Stimulated activated naive CD8-positive, alpha-beta T cell treated with anti-CD3 and anti-CD28 coated beads, Interleukin-15, Interleukin-2, amounts not matched to agents 100 U/mL and 50 U/mL, for 24 hours (primary cell): ENCODE measurements around the gene COL8A1.

ENCODE experiments used
- ATAC-seq: fragments of 150-1000 bp; cut with Tn5 transposase; one replicate; pipeline ENCODE4 v1.10.0; 2021
- DNase-seq: peaks from one replicate; pipeline ENCODE4 v3.0.0; 2021

The COL8A1 gene

GRCh38 chr3:99843590-99844258 lies 205.3 kb downstream of the COL8A1 start:
- no peak for ATAC-seq
- no peak for DNase-seq

- ATAC-seq = no peak
- DNase-seq = no peak
Observed at GRCh38 chr3:99845331-99845730, 206.9 kb downstream of the COL8A1 start.

GRCh38 chr3:99845999-99846398 lies 207.6 kb downstream of the COL8A1 start:
- ATAC-seq = no peak
- no peak for DNase-seq

- DNase-seq = no peak
- ATAC-seq = no peak
Observed at GRCh38 chr3:99846477-99847160, 208.2 kb downstream of the COL8A1 start.

- DNase-seq (no peak), ATAC-seq (no peak)
Observed at GRCh38 chr3:99848433-99848832, 210.0 kb downstream of the COL8A1 start.
